H1 (cell line): ENCODE measurements around the gene GTF2A2. TPM values are rescaled to one million over a fixed set of nuclear protein-coding genes. Genes with fewer than 3 reads are reported as not detected.

Experiments used
- CTCF ChIA-PET: fragments of 300-600 bp; sonication (Branson Sonifier 250); formaldehyde crosslinking; loops from one replicate; lab custom pipeline; 2021; ENCODE audit not compliant: partially characterized antibody; lab: Charles Lee
- POLR2A ChIA-PET: fragments of 300-600 bp; sonication (Branson Sonifier 250); formaldehyde crosslinking; loops from one replicate; lab custom pipeline; 2021; ENCODE audit warnings: inconsistent platforms; ENCODE audit not compliant: partially characterized antibody; lab: Charles Lee
- DNase-seq, 2 experiments: peaks; one replicate each; pipeline versions ENCODE4 v3.0.0 to v3.0.0-alpha.2; 2010 to 2022; ENCODE audit warnings: low spot score in 2 of 2, low read depth in 1 of 2, mixed read lengths in 1 of 2
- FAIRE-seq: peaks from 2 replicates; lab custom pipeline; 2011; peaks lifted over from hg19 to GRCh38; lab: Jason Lieb, UNC
- H2AFZ ChIP-seq: 2 replicates; pipeline ENCODE4 v1.8.1; 2012; ENCODE audit warnings: low read length, inconsistent platforms
- H2AK5ac ChIP-seq: 2 replicates; pipeline ENCODE4 v1.6.1; 2013; ENCODE audit warnings: low read depth, low read length
- H2BK120ac ChIP-seq: replicated peaks from 2 replicates; pipeline ENCODE3; 2013; ENCODE audit warnings: low read depth, low read length, inconsistent platforms
- H2BK12ac ChIP-seq: 2 replicates; pipeline ENCODE4 v1.6.1; 2013; ENCODE audit warnings: low read depth, low read length
- H2BK15ac ChIP-seq: 2 replicates; pipeline ENCODE4 v1.6.1; 2013; ENCODE audit warnings: low read length
- H2BK20ac ChIP-seq: 2 replicates; pipeline ENCODE4 v1.6.1; 2013; ENCODE audit warnings: low read length
- H2BK5ac ChIP-seq: 2 replicates; pipeline ENCODE4 v1.6.1; 2013; ENCODE audit warnings: low read depth, low read length
- H3K14ac ChIP-seq: 2 replicates; pipeline ENCODE4 v1.6.1; 2013; ENCODE audit warnings: inconsistent platforms; ENCODE audit not compliant: insufficient read length
- H3K18ac ChIP-seq: 2 replicates; pipeline ENCODE4 v1.6.1; 2013; ENCODE audit warnings: low read length; ENCODE audit errors: extremely low read depth
- H3K23ac ChIP-seq: 2 replicates; pipeline ENCODE4 v1.6.1; 2013; ENCODE audit warnings: inconsistent platforms; ENCODE audit not compliant: insufficient read length
- H3K23me2 ChIP-seq: 2 replicates; pipeline ENCODE4 v1.6.1; 2013; ENCODE audit warnings: low read depth, low read length
- H3K27ac ChIP-seq: 2 replicates; pipeline ENCODE4 v1.6.1; 2011; ENCODE audit warnings: low read depth, low read length, inconsistent platforms
- H3K27me3 ChIP-seq, 4 experiments: replicated peaks in 1 of 4; 1 replicate in 1 of 4; 2 replicates in 3 of 4; pipeline versions ENCODE4 v1.6.1 to v1.8.1; 2011 to 2013; ENCODE audit warnings: low read length in 3 of 4, mild to moderate bottlenecking in 3 of 4, inconsistent platforms in 2 of 4, mixed read lengths in 2 of 4, moderate library complexity in 1 of 4; ENCODE audit not compliant: control insufficient read depth in 3 of 4, insufficient read depth in 3 of 4; ENCODE audit errors: extremely low read depth in 1 of 4
- H3K36me3 ChIP-seq, 4 experiments: 2 replicates each; pipeline versions ENCODE4 v1.6.1 to v1.8.1; 2011 to 2013; ENCODE audit warnings: mild to moderate bottlenecking in 4 of 4, low read length in 3 of 4, moderate library complexity in 2 of 4, control low read depth in 1 of 4, inconsistent platforms in 1 of 4; ENCODE audit not compliant: insufficient read depth in 4 of 4, control insufficient read depth in 2 of 4
- H3K4ac ChIP-seq: replicated peaks from 2 replicates; pipeline ENCODE3; 2013; ENCODE audit warnings: low read length, low read depth, mixed read lengths, inconsistent platforms; ENCODE audit not compliant: insufficient read length
- H3K4me1 ChIP-seq, 4 experiments: replicated peaks in 1 of 4; 1 replicate in 1 of 4; 2 replicates in 3 of 4; pipeline versions ENCODE4 v1.6.1 to v1.8.1; 2011 to 2013; ENCODE audit warnings: low read length in 3 of 4, inconsistent platforms in 2 of 4, mixed read lengths in 1 of 4; ENCODE audit not compliant: insufficient read depth in 4 of 4, control insufficient read depth in 3 of 4
- H3K4me2 ChIP-seq, 2 experiments: 2 replicates each; pipeline versions ENCODE4 v1.6.1 to v1.8.1; 2011 to 2013; ENCODE audit warnings: low read depth in 2 of 2, low read length in 2 of 2, control low read depth in 1 of 2, inconsistent platforms in 1 of 2, mild to moderate bottlenecking in 1 of 2; ENCODE audit not compliant: insufficient read depth in 1 of 2
- H3K4me3 ChIP-seq, 4 experiments: fragments of 200-600, 300-600 bp in 1 of 4; sonication (generic), shearing (Covaris generic), sonication (Bioruptor Twin) in 1 of 4; 2 replicates each; pipeline versions ENCODE4 v1.5.1 to v1.8.1; 2011 to 2016; ENCODE audit warnings: low read length in 4 of 4, low read depth in 3 of 4, control low read depth in 2 of 4, inconsistent platforms in 2 of 4, mild to moderate bottlenecking in 2 of 4, mixed read lengths in 1 of 4, moderate library complexity in 1 of 4; ENCODE audit not compliant: insufficient read depth in 2 of 4; ENCODE audit errors: extremely low read depth in 1 of 4
- H3K56ac ChIP-seq: replicated peaks from 2 replicates; pipeline ENCODE3; 2013; ENCODE audit warnings: low read depth, mild to moderate bottlenecking, mixed read lengths, low read length, inconsistent platforms; ENCODE audit not compliant: insufficient read length
- H3K79me1 ChIP-seq: 2 replicates; pipeline ENCODE4 v1.6.1; 2013; ENCODE audit warnings: low read depth, low read length, control low read depth
- H3K79me2 ChIP-seq, 2 experiments: 2 replicates each; pipeline versions ENCODE4 v1.6.1 to v1.8.1; 2012 to 2013; ENCODE audit warnings: low read length in 2 of 2, mild to moderate bottlenecking in 2 of 2, inconsistent platforms in 1 of 2; ENCODE audit not compliant: insufficient read depth in 2 of 2, control insufficient read depth in 1 of 2
- H3K9ac ChIP-seq, 4 experiments: replicated peaks in 1 of 4; 1 replicate in 1 of 4; 2 replicates in 3 of 4; pipeline versions ENCODE4 v1.6.1 to v1.8.1; 2011 to 2013; ENCODE audit warnings: low read depth in 3 of 4, low read length in 3 of 4, control low read depth in 2 of 4, mild to moderate bottlenecking in 2 of 4, moderate library complexity in 2 of 4, inconsistent platforms in 1 of 4; ENCODE audit errors: extremely low read depth in 1 of 4
- H3K9me3 ChIP-seq, 2 experiments: 2 replicates each; pipeline versions ENCODE4 v1.6.1 to v1.8.1; 2012 to 2013; ENCODE audit warnings: mild to moderate bottlenecking in 2 of 2, moderate library complexity in 2 of 2, control low read depth in 1 of 2, inconsistent platforms in 1 of 2, low read depth in 1 of 2, low read length in 1 of 2, mixed read lengths in 1 of 2; ENCODE audit not compliant: insufficient read depth in 2 of 2
- H4K20me1 ChIP-seq, 2 experiments: replicated peaks in 1 of 2; 2 replicates each; pipeline versions ENCODE3 to v1.8.1; 2011 to 2013; ENCODE audit warnings: inconsistent platforms in 2 of 2, low read length in 2 of 2, mild to moderate bottlenecking in 1 of 2; ENCODE audit not compliant: insufficient read depth in 2 of 2, control insufficient read depth in 1 of 2
- H4K5ac ChIP-seq: 2 replicates; pipeline ENCODE4 v1.6.1; 2013; ENCODE audit warnings: low read length, low read depth, mixed read lengths, inconsistent platforms; ENCODE audit not compliant: insufficient read length
- H4K8ac ChIP-seq: 2 replicates; pipeline ENCODE4 v1.8.0; 2013; ENCODE audit warnings: mild to moderate bottlenecking, moderate library complexity, low read length, inconsistent platforms; ENCODE audit not compliant: insufficient read depth; ENCODE audit errors: extremely low read depth
- H4K91ac ChIP-seq: replicated peaks from 2 replicates; pipeline ENCODE3; 2013; ENCODE audit warnings: low read length, mixed read lengths, inconsistent platforms; ENCODE audit not compliant: insufficient read length
- GABPA ChIP-seq: IDR thresholded peaks from 2 replicates; pipeline ENCODE4 v1.6.1; 2011; ENCODE audit warnings: mild to moderate bottlenecking, low read length, moderate library complexity, borderline replicate concordance; ENCODE audit not compliant: insufficient read depth
- POLR2A ChIP-seq, 2 experiments: IDR thresholded peaks; 1 replicate in 1 of 2; 2 replicates in 1 of 2; pipeline ENCODE4 v1.6.1; 2011; ENCODE audit warnings: low read depth in 2 of 2, low read length in 2 of 2, mild to moderate bottlenecking in 2 of 2; ENCODE audit errors: control extremely low read depth in 1 of 2
- TEAD4 ChIP-seq: IDR thresholded peaks from 2 replicates; pipeline ENCODE4 v1.6.1; 2012; ENCODE audit warnings: low read depth, low read length, inconsistent platforms, mixed read lengths
- WGBS, 2 experiments: shearing (Covaris generic) in 1 of 2; methylation state at CpG; one replicate each; pipeline versions ENCODE4 v1.1.6 to v1.1.7; 2013 to 2015; ENCODE audit warnings: low lambda C conversion rate in 2 of 2, mixed read lengths in 2 of 2, inconsistent platforms in 1 of 2, low coverage in 1 of 2, missing lambda C conversion rate in 1 of 2; ENCODE audit not compliant: insufficient replicate concordance in 2 of 2, insufficient coverage in 1 of 2, insufficient read length in 1 of 2; ENCODE audit errors: extremely low coverage in 1 of 2, missing lambda C conversion rate in 1 of 2; 5-methylcytosine and 5-hydroxymethylcytosine counted together
- polyA plus RNA-seq, 7 experiments: library from polyadenylated mRNA; depleted of rRNA in 3 of 7; stranded (reverse) in 5 of 7; unstranded in 2 of 7; fragments of >200 nt in 5 of 7; fragments of 200-250 nt in 2 of 7; gene quantifications; 1 replicate in 5 of 7; 2 replicates in 1 of 7; 4 replicates in 1 of 7; pipeline versions ENCODE4 v1.2.1 to v1.2.3, GENCODE V29; 2011 to 2013; ENCODE audit warnings: missing spikeins in 2 of 7, mixed read lengths in 2 of 7
- total RNA-seq: library from RNA; stranded (reverse); fragmentation: NEBNext Ultra II Directional; extraction: Animal tissue kit (Norgen Biotek cat#: 25700); gene quantifications from 2 replicates; pipeline ENCODE4 v1.2.1, GENCODE V29; 2021

GTF2A2 gene
- total and polyA plus RNA-seq, 2 of the 8 experiments (the other 6 are each of a cell fraction or from before 2014, with no cell fraction given), result 52.2 to 161 TPM

GRCh38 chr15:59659366-59659765 is 2.1 kb upstream of the GTF2A2 start:
- Histone ChIP-seq H2AFZ (no peak overlapping the region), H3K4me2 (no peak overlapping the region), H3K14ac (no peak overlapping the region), H3K36me3 (peaks cover 0 to 38% (median 3%) of the 10 kb centered on the region in 4 experiments; a peak in 4 of 8 replicates), H4K91ac (no peak overlapping the region), H3K23me2 (peaks cover 5% of the 10 kb centered on the region), H4K20me1 (peaks cover 0 to 3% of the 10 kb centered on the region in 2 experiments), H3K79me2 (peaks cover 12 to 27% of the 10 kb centered on the region in 2 experiments), H2BK15ac (no peak overlapping the region), H3K79me1 (peaks cover 6% of the 10 kb centered on the region), H3K27ac (no peak overlapping the region), H3K23ac (no peak overlapping the region), H2AK5ac (no peak overlapping the region), H2BK5ac (no peak overlapping the region), H3K9ac (no peak overlapping the region), H3K9me3 (no peaks in the 10 kb centered on the region), H3K27me3 (no peaks in the 10 kb centered on the region), H3K4ac (no peak overlapping the region), H3K4me1 (peaks cover 0 to 7% (median 0%) of the 10 kb centered on the region in 4 experiments; a peak in 1 of 7 replicates), H3K4me3 (no peak overlapping the region), H4K5ac (no peak overlapping the region), H2BK12ac (no peak overlapping the region), H2BK20ac (no peak overlapping the region), H3K56ac (no peak overlapping the region), H4K8ac (no peak overlapping the region), H3K18ac (no peak overlapping the region), H2BK120ac (no peak overlapping the region)
- FAIRE-seq (no peak), DNase-seq (no peak)
- POLR2A ChIA-PET, result interaction anchor here (1.1 kb wide), 1 partner anchor 29 kb away, joined by 3 read pairs; no protein-coding TSS in a partner anchor
- CTCF ChIA-PET, result no interaction called here
- WGBS, 2 experiments, result 100% methylated on average over 1 of the region's 1 CpG; no CpG with 5 or more reads in 1 of the 2 experiments
- TF ChIP-seq TEAD4, result no peak
- no peak for TF ChIP-seq POLR2A (IDR thresholded peaks at IDR 0.05; ENCODE audit: control extremely low read depth in 1 of 2, low read depth in 2 of 2, low read length in 2 of 2)
- TF ChIP-seq GABPA, result no peak
